ENCODE measurements around the gene PDZD8. TPM values are rescaled to one million over a fixed set of nuclear protein-coding genes. Genes with fewer than 3 reads are reported as not detected.

The PDZD8 gene
- total RNA-seq, 1 donor from 2014 or later, result 24.5 TPM

DNA sequence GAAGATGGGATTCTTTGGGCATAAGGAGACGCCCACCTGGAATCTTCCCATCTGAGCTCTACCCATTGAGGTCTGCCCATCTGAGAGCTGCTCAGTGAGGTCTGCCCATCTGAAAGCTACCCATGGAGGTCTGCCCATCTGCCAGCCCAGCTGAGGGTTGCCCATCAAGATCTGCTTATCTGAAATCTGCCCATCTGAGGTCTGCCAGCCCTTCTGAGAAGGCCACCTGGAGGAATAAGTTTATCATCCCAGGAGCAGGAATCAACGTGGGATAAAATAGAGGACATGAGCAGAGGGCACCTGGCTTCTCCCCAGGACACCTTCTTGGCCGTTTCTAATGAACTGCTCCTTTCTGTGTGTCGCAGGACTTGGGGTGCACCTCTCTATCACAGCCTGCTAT lies 35.3 kb upstream of the PDZD8 start:
- H3K36me3 Mint-ChIP-seq (ENCODE audit: low read depth), result no peaks in the 10 kb centered on the region
- no peaks in the 10 kb centered on the region for H3K4me1 Mint-ChIP-seq (ENCODE audit: low read depth)
- H3K4me3 Mint-ChIP-seq, result no peak overlapping the region
- no peak overlapping the region for H3K27ac Mint-ChIP-seq
- DNase-seq (ENCODE audit: low spot score), result no peak
- peaks cover 3% of the 10 kb centered on the region for H3K27me3 Mint-ChIP-seq (ENCODE audit: insufficient read depth)
- no peaks in the 10 kb centered on the region for H3K9me3 Mint-ChIP-seq
- intact Hi-C loops (cut with micrococcal nuclease), result no loop called here

DNA sequence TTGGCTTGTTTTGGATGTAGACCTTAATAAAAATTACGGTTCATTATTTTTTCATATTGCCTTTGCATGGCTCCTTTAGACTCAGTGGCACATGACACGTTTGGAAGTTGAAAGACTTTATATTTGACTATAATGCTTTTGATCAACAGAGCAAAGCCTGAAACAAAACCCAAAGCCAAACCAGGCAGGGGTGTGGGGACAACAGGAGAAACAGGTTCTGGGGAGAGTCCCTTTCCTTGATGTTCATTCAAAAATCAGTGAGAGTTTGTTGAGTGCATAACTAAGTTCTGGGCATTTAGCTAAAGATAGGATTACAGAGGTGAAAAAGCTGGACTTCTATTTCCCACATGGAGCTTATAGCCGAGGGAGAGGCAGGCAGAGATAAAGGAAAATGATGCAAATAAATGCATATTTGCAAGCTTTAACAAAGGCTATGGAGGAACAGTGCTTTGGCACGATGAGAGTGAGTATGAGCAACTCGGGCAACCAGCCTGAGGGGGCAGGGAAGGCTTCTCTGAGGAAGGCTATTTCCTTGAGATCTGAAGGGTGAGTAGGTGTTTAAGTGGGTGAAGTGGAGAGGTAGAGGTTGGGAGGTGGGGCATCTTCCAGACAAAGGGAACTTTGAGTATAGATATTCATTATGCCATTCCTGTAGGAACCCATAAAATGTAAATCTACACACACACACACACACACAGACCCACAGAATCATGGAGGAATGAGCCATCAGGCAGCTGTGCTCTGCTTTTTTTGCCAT lies 34.5 kb upstream of the PDZD8 start:
- DNase-seq (ENCODE audit: low spot score), result no peak
- Mint-ChIP-seq H3K36me3 (ENCODE audit: low read depth) (no peaks in the 10 kb centered on the region), H3K4me3 (no peak overlapping the region), H3K27ac (no peak overlapping the region), H3K4me1 (ENCODE audit: low read depth) (no peaks in the 10 kb centered on the region), H3K9me3 (no peaks in the 10 kb centered on the region), H3K27me3 (ENCODE audit: insufficient read depth) (peaks cover 3% of the 10 kb centered on the region)
- intact Hi-C loops (cut with micrococcal nuclease), result no loop called here

- H3K4me1 Mint-ChIP-seq (ENCODE audit: low read depth), result no peaks in the 10 kb centered on the region
- intact Hi-C loops (cut with micrococcal nuclease), result no loop called here
Measured at GRCh38 chr10:117408436-117409384, 33.5 kb upstream of the PDZD8 start.

DNA sequence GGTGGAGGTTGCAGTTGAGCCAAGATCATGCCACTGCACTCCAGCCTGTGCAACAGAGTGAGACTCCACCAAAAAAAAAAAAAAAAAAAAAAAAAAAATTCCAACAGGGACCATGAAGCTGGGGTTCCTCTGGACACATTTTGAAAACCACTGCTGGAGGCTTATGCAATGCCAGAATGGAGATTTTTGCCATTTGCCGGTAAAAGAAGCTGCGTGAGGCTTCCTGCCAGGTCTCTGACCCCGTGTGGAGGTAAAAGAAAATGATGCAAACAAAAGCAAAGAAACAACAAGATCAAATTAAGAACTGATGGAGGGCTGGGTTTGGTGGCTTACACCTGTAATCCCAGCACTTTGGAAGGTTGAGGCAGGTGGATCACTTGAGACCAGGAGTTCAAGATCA lies 30.5 kb upstream of the PDZD8 start:
- no peaks in the 10 kb centered on the region for H3K27me3 Mint-ChIP-seq (ENCODE audit: insufficient read depth)
- H3K27ac Mint-ChIP-seq, result no peak overlapping the region
- H3K9me3 Mint-ChIP-seq, result no peaks in the 10 kb centered on the region
- no peak for DNase-seq (ENCODE audit: low spot score)
- H3K36me3 Mint-ChIP-seq (ENCODE audit: low read depth), result no peaks in the 10 kb centered on the region
- H3K4me1 Mint-ChIP-seq (ENCODE audit: low read depth), result no peaks in the 10 kb centered on the region
- H3K4me3 Mint-ChIP-seq, result no peak overlapping the region
- intact Hi-C loops (cut with micrococcal nuclease), result no loop called here

More at GRCh38 chr10:117408436-117409384, 33.5 kb upstream of the PDZD8 start:
- Mint-ChIP-seq H3K4me3 (no peak overlapping the region), H3K27me3 (ENCODE audit: insufficient read depth) (peaks cover 3% of the 10 kb centered on the region), H3K9me3 (no peaks in the 10 kb centered on the region), H3K27ac (no peak overlapping the region), H3K36me3 (ENCODE audit: low read depth) (no peaks in the 10 kb centered on the region)
- DNase-seq (ENCODE audit: low spot score), result no peak

GRCh38 chr10:117400329-117400728 lies 25.1 kb upstream of the PDZD8 start:
- H3K4me1 Mint-ChIP-seq (ENCODE audit: low read depth), result no peaks in the 10 kb centered on the region
- peaks cover 4% of the 10 kb centered on the region for H3K27me3 Mint-ChIP-seq (ENCODE audit: insufficient read depth)
- intact Hi-C loops (cut with micrococcal nuclease), result no loop called here
- no peak for DNase-seq (ENCODE audit: low spot score)
- H3K36me3 Mint-ChIP-seq (ENCODE audit: low read depth), result no peaks in the 10 kb centered on the region
- no peak overlapping the region for H3K4me3 Mint-ChIP-seq
- no peak overlapping the region for H3K27ac Mint-ChIP-seq
- H3K9me3 Mint-ChIP-seq, result no peaks in the 10 kb centered on the region

DNA sequence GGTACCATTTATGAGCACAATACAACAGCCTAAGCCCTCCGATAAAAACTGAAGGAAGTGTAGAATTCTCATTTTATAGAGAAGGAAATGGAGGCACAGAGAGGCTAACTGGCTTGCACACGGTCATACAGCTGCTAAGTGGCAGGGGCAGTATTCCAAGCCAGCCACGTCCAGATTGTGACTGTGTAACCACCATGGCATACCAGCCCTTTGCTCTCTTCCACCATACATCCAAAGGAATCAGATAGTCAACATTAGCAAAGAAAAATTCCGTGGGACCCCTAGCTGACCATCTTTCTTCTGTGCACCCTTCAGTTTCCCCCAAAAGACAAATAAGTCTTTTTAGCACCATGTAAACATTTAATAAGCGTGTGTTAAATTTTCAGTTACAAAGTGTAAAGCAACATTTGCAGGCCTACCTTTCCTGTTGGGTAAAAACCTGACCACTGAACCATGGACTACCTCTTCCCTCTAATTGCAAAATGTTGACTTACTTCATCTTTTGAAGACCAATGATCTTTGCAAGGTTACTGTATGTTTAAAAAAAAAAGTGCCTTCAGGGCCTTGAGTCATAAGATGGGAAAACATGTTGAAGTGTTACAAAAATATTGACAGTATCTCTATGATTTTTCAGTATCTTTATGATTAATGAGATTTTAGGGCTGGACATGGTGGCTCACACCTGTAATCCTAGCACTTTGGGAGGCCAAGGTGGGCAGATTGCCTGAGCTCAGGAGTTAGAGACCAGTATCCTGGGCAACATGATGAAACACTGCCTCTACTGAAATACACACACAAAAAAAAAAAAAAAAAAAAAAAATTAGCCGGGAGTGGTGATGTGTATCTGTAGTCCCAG lies 24.3 kb upstream of the PDZD8 start:
- Mint-ChIP-seq H3K4me1 (ENCODE audit: low read depth) (no peaks in the 10 kb centered on the region), H3K36me3 (ENCODE audit: low read depth) (no peaks in the 10 kb centered on the region), H3K27ac (no peak overlapping the region), H3K4me3 (no peak overlapping the region), H3K27me3 (ENCODE audit: insufficient read depth) (peaks cover 6% of the 10 kb centered on the region), H3K9me3 (no peaks in the 10 kb centered on the region)
- intact Hi-C loops (cut with micrococcal nuclease), result no loop called here
- DNase-seq (ENCODE audit: low spot score), result no peak

DNA sequence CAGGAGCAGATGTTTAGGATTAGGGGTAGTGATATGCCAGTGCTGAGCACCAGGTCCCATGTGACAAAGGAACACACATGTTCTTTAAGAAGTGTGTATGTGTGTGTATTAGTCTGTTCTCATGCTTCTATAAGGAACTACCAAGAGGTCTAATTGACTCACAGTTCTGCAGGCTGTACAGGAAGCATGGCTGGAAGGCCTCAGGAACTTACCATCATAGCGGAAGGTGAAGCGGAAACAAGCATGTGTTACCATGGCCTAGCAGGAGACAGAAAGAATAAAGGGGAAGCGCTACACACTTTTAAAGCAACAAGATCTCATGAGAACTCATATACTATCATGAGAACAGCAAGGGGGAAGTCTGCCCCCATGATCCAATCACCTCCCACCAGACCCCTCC lies 22.8 kb upstream of the PDZD8 start:
- H3K27me3 Mint-ChIP-seq (ENCODE audit: insufficient read depth), result peaks cover 6% of the 10 kb centered on the region
- no peak for DNase-seq (ENCODE audit: low spot score)
- H3K4me3 Mint-ChIP-seq, result no peak overlapping the region
- no peaks in the 10 kb centered on the region for H3K4me1 Mint-ChIP-seq (ENCODE audit: low read depth)
- H3K36me3 Mint-ChIP-seq (ENCODE audit: low read depth), result no peaks in the 10 kb centered on the region
- intact Hi-C loops (cut with micrococcal nuclease), result no loop called here
- no peak overlapping the region for H3K27ac Mint-ChIP-seq
- H3K9me3 Mint-ChIP-seq, result no peaks in the 10 kb centered on the region

GRCh38 chr10:117391436-117392205 lies 16.4 kb upstream of the PDZD8 start:
- no peaks in the 10 kb centered on the region for H3K36me3 Mint-ChIP-seq (ENCODE audit: low read depth)
- intact Hi-C loops (cut with micrococcal nuclease), result no loop called here
- no peak overlapping the region for H3K4me3 Mint-ChIP-seq
- no peak overlapping the region for H3K27ac Mint-ChIP-seq
- H3K27me3 Mint-ChIP-seq (ENCODE audit: insufficient read depth), result peaks cover 27% of the 10 kb centered on the region
- H3K4me1 Mint-ChIP-seq (ENCODE audit: low read depth), result no peaks in the 10 kb centered on the region
- H3K9me3 Mint-ChIP-seq, result no peaks in the 10 kb centered on the region
- no peak for DNase-seq (ENCODE audit: low spot score)

DNA sequence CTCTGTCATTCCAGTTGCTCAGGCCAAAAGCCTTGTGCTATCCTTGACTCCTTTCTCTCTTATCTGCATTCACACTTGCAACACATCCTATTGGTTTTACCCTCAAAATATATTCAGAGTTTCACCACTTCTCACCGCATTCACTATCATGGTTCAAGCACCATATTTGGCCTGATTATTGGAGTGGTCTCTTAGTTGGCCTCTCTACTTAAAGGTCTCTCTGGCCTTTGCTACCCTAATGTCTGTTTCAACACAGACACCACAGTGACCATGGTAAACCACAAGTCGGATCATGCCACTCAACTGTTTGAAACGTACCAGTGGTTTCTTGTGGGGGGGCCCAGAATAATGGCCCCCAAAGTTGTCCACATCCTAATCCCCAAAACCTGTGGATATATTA lies 15.2 kb upstream of the PDZD8 start:
- no peaks in the 10 kb centered on the region for H3K9me3 Mint-ChIP-seq

DNA sequence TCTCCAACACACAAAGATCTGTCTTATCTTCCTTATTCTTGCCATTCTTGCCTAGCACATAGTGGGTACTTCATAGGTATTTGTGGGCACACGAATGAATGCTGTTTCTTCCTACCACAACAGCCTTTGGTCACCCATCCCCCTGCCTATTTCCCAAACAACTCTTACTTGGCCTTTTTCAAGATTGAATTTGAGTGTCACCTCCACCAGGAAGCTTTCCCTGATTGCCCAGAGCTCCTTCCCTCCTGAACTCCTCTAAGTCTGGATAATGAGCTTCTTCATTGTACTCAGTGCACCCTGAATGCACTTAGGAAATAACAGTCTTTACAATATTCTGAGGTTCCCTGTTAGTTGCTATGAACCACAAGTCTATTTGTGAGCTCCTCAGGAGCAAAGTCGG lies 11.6 kb upstream of the PDZD8 start:
- no peaks in the 10 kb centered on the region for H3K9me3 Mint-ChIP-seq
- no peak overlapping the region for H3K4me3 Mint-ChIP-seq
- DNase-seq (ENCODE audit: low spot score), result no peak
- peaks cover 31% of the 10 kb centered on the region for H3K27me3 Mint-ChIP-seq (ENCODE audit: insufficient read depth)
- no peaks in the 10 kb centered on the region for H3K36me3 Mint-ChIP-seq (ENCODE audit: low read depth)
- H3K27ac Mint-ChIP-seq, result no peak overlapping the region
- no peaks in the 10 kb centered on the region for H3K4me1 Mint-ChIP-seq (ENCODE audit: low read depth)
- intact Hi-C loops (cut with micrococcal nuclease), result no loop called here

More for the DNA sequence above, 15.2 kb upstream of the PDZD8 start:
- Mint-ChIP-seq H3K4me1 (ENCODE audit: low read depth) (no peaks in the 10 kb centered on the region), H3K36me3 (ENCODE audit: low read depth) (no peaks in the 10 kb centered on the region), H3K27ac (no peak overlapping the region), H3K4me3 (no peak overlapping the region), H3K27me3 (ENCODE audit: insufficient read depth) (peaks cover 29% of the 10 kb centered on the region)
- DNase-seq (ENCODE audit: low spot score), result no peak
- intact Hi-C loops (cut with micrococcal nuclease), result no loop called here

GRCh38 chr10:117382861-117383260 lies 7.6 kb upstream of the PDZD8 start:
- Mint-ChIP-seq H3K4me1 (ENCODE audit: low read depth) (no peaks in the 10 kb centered on the region), H3K27ac (no peak overlapping the region), H3K9me3 (no peaks in the 10 kb centered on the region), H3K36me3 (ENCODE audit: low read depth) (no peaks in the 10 kb centered on the region), H3K27me3 (ENCODE audit: insufficient read depth) (peaks cover 50% of the 10 kb centered on the region), H3K4me3 (no peak overlapping the region)
- DNase-seq (ENCODE audit: low spot score), result no peak
- intact Hi-C loops (cut with micrococcal nuclease), result no loop called here
